Mammary epithelial cell (primary cell): Measurements from ENCODE around the gene KLF13.

Experiments
- CTCF ChIP-seq, 2 donors: IDR thresholded peaks in 1 of 2; conservative IDR thresholded peaks in 1 of 2; 2 replicates each; pipeline ENCODE4 v1.5.1; 2011 to 2012; ENCODE audit warnings: inconsistent platforms in 2 of 2, low read length in 2 of 2, mild to moderate bottlenecking in 2 of 2, control low read depth in 1 of 2, low read depth in 1 of 2; ENCODE audit not compliant: insufficient read depth in 1 of 2; ENCODE audit errors: extremely low read depth in 1 of 2
- EZH2 ChIP-seq: IDR thresholded peaks from 2 replicates; pipeline ENCODE4 v1.6.1; 2012; ENCODE audit warnings: low read length, inconsistent platforms, borderline replicate concordance

- TF ChIP-seq CTCF (conservative IDR thresholded peaks at IDR 0.05 in 1 of 2, IDR thresholded peaks at IDR 0.05 in 1 of 2; ENCODE audit: extremely low read depth in 1 of 2, insufficient read depth in 1 of 2, low read depth in 1 of 2, low read length in 2 of 2), result no peak
- TF ChIP-seq EZH2, result no peak
These were observed 48.4 kb downstream of the KLF13 start for GRCh38 chr15:31374986-31375385.
